Stomach smooth muscle (tissue), 2 donors: Measurements from ENCODE around the gene HRH2.

Experiments
- H3K27ac ChIP-seq: one replicate; pipeline ENCODE4 v1.7.0; 2013; ENCODE audit warnings: mild to moderate bottlenecking, low read length, inconsistent platforms
- H3K27me3 ChIP-seq, 2 donors: one replicate each; pipeline ENCODE4 v1.7.0; 2013; ENCODE audit warnings: low read length in 2 of 2; ENCODE audit not compliant: insufficient read depth in 2 of 2, control insufficient read depth in 1 of 2
- H3K36me3 ChIP-seq, 2 donors: one replicate each; pipeline ENCODE4 v1.7.0; 2013; ENCODE audit warnings: low read length in 2 of 2; ENCODE audit not compliant: control insufficient read depth in 2 of 2, insufficient read depth in 2 of 2
- H3K4me1 ChIP-seq: one replicate; pipeline ENCODE4 v1.7.0; 2013; ENCODE audit warnings: low read length; ENCODE audit not compliant: control insufficient read depth, insufficient read depth
- H3K4me3 ChIP-seq, 2 donors: one replicate each; pipeline ENCODE4 v1.7.0; 2013; ENCODE audit warnings: low read length in 2 of 2
- H3K9ac ChIP-seq, 2 donors: one replicate each; pipeline ENCODE4 v1.7.0; 2013; ENCODE audit warnings: low read length in 2 of 2, mild to moderate bottlenecking in 1 of 2
- H3K9me3 ChIP-seq, 2 donors: one replicate each; pipeline ENCODE4 v1.7.0; 2013; ENCODE audit warnings: low read length in 2 of 2; ENCODE audit not compliant: control insufficient read depth in 2 of 2
- donor health status: healthy.
- donor health status: Pancreatic carcinoma.

HRH2 gene

DNA sequence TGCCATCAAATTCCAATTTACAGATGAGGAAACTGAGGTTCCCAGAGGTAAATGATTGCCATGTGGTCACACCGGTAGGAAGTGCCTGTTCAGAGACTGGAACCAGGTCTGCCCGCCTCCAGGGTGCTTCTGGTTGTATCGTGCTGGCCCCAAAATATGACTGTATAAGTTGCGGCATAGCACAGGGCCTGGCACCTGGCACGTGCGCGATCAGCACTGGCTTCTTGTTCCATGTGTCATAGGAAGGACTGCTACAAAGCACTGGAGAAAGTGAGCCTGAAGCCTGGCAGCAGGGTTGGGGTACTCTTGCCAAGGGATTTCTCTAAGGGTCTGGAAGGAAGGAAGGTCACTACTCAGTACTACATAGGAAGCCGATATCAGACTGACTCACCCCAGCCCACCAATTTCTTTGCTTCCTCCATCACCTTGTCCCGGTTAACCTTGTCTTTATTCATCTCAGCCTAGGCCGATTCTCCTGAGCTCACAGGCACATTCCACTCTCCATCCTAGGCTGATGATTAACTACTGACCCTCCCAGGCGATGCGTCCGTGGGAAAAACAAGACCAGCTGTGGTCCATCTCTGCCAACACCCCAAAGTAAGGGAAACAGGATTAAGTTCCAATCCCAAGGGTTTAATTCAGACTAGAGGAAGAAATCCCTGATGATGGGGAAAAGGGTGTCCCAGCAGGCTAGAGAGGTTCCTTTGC is 1.8 kb downstream of the HRH2 start:
- Histone ChIP-seq H3K4me1 (peaks cover 11% of the 10 kb centered on the region), H3K36me3 (no peaks in the 10 kb centered on the region), H3K4me3 (no peak overlapping the region), H3K27ac (no peak overlapping the region), H3K9me3 (no peaks in the 10 kb centered on the region), H3K27me3 (peaks cover 16 to 29% of the 10 kb centered on the region in 2 donors), H3K9ac (no peak overlapping the region)

GRCh38 chr5:175663186-175664184 is 5.6 kb downstream of the HRH2 start:
- Histone ChIP-seq H3K4me3 (no peak overlapping the region), H3K27me3 (peaks cover 5 to 20% of the 10 kb centered on the region in 2 donors), H3K9ac (no peak overlapping the region), H3K9me3 (no peaks in the 10 kb centered on the region), H3K4me1 (peaks cover 4% of the 10 kb centered on the region), H3K36me3 (no peaks in the 10 kb centered on the region), H3K27ac (no peak overlapping the region)

GRCh38 chr5:175664723-175665122 is 6.9 kb downstream of the HRH2 start:
- Histone ChIP-seq H3K36me3 (no peaks in the 10 kb centered on the region), H3K4me1 (peaks cover 2% of the 10 kb centered on the region), H3K4me3 (no peak overlapping the region), H3K9ac (no peak overlapping the region), H3K9me3 (no peaks in the 10 kb centered on the region), H3K27me3 (peaks cover 0 to 11% of the 10 kb centered on the region in 2 donors), H3K27ac (no peak overlapping the region)

DNA sequence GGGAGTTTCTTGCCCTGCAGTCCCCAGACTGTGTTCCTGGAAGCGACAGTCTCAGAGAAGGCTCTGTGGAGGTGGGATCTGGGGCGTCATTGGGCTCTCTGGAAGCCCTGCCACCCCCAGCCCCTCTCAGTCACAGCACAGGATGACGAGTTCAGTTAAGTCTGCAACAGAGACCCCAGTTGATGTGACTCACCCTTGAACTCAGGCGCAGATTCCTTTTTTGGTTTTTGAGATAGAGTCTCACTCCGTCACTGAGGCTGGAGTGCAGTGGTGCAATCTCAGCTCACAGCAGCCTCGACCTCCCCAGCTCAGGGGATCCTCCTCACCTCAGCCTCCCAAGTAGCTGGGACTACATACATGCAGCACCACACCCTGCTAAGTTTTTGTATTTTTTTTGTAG is 8.3 kb downstream of the HRH2 start:
- Histone ChIP-seq H3K9ac (no peak overlapping the region), H3K4me1 (peaks cover 2% of the 10 kb centered on the region), H3K27ac (no peak overlapping the region), H3K36me3 (no peaks in the 10 kb centered on the region), H3K4me3 (no peak overlapping the region), H3K27me3 (peaks cover 0 to 6% of the 10 kb centered on the region in 2 donors), H3K9me3 (no peaks in the 10 kb centered on the region)

GRCh38 chr5:175668006-175668405 is 10.1 kb downstream of the HRH2 start:
- Histone ChIP-seq H3K27ac (no peak overlapping the region), H3K27me3 (peaks cover 0 to 4% of the 10 kb centered on the region in 2 donors), H3K36me3 (no peaks in the 10 kb centered on the region), H3K9ac (no peak overlapping the region), H3K4me1 (peaks cover 2% of the 10 kb centered on the region), H3K9me3 (no peaks in the 10 kb centered on the region), H3K4me3 (no peak overlapping the region)

- no peak overlapping the region for H3K27ac ChIP-seq
- H3K9ac ChIP-seq, result no peak overlapping the region
- H3K27me3 ChIP-seq, result peaks cover 0 to 2% of the 10 kb centered on the region in 2 donors
Measured at GRCh38 chr5:175670372-175670771, 12.5 kb downstream of the HRH2 start.

GRCh38 chr5:175671013-175671412 is 13.1 kb downstream of the HRH2 start:
- Histone ChIP-seq H3K36me3 (no peaks in the 10 kb centered on the region), H3K9me3 (no peaks in the 10 kb centered on the region), H3K4me3 (no peak overlapping the region), H3K27ac (no peak overlapping the region), H3K27me3 (peaks cover 0 to 2% of the 10 kb centered on the region in 2 donors), H3K4me1 (no peaks in the 10 kb centered on the region), H3K9ac (no peak overlapping the region)

More at GRCh38 chr5:175670372-175670771, 12.5 kb downstream of the HRH2 start:
- H3K36me3 ChIP-seq, result no peaks in the 10 kb centered on the region
- H3K4me1 ChIP-seq, result no peaks in the 10 kb centered on the region
- H3K9me3 ChIP-seq, result no peaks in the 10 kb centered on the region
- H3K4me3 ChIP-seq, result no peak overlapping the region

DNA sequence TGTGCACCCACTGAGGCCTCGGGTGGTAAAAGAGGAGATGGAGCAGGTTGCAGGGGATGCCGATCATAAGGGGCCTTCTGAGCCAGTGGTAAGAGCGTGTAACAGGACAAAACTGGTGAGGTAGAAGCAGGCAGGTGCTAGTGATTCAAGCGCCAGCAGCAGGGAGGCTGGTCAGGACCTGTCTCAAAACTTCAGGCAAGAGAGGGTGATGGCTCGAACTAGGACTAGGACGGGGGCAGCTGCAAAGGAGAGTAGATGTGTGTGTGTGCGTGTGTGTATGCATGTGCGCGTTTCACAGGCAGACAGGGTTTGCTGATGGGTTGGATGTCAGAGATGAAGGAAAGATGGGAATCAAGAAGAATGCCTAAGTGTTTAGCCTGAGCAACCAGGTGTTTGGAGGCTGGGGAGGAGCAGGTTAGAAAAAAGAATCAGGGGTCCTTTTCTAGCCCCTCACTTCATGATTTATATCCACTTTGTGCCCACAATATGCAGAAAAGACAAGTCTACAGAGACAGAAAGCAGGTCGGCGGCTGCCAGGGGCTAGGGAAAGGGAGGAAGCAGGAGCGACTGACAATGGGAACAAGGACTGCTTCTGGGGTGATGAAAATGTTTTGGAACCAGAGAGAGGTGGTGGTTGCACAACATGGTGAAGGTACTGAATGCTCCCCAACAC is 15.2 kb downstream of the HRH2 start:
- Histone ChIP-seq H3K4me1 (no peaks in the 10 kb centered on the region), H3K4me3 (no peak overlapping the region), H3K9ac (no peak overlapping the region), H3K27me3 (peaks cover 0 to 2% of the 10 kb centered on the region in 2 donors), H3K36me3 (no peaks in the 10 kb centered on the region), H3K27ac (no peak overlapping the region), H3K9me3 (no peaks in the 10 kb centered on the region)

DNA sequence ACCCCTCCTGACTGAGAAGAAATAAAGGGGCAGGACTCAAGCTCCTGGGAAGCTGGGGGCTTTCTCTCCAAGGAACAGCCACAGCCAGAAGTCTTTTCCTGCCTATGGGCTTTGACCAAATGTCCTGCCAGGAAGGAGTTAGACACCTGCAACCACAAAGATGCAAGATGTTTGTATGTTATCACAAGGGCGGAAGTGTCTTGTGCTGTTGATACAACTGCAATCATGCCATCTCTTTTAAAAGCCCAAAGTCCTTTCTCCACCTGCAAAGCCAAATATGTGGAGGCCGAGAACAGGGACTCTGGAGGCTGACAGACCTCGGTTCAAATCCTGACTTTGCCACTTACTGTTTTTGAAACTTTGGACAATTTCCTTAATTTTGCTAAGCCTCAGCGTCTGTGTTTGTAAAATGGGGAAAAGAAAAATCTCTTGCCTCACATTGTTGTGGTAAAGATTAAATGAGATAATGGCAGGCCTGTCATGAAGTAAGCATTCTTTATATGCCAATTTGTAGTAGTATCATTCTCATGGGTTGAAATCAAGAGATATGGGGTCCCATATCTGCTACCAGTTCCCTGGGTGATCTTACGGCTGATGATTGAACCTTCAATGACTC is 17.0 kb downstream of the HRH2 start:
- Histone ChIP-seq H3K27me3 (peaks cover 0 to 7% of the 10 kb centered on the region in 2 donors), H3K9me3 (no peaks in the 10 kb centered on the region), H3K4me3 (no peak overlapping the region), H3K36me3 (no peaks in the 10 kb centered on the region), H3K4me1 (no peaks in the 10 kb centered on the region), H3K27ac (no peak overlapping the region), H3K9ac (no peak overlapping the region)

GRCh38 chr5:175675873-175676272 is 18.0 kb downstream of the HRH2 start:
- H3K36me3 ChIP-seq, result no peaks in the 10 kb centered on the region
- H3K4me3 ChIP-seq, result no peak overlapping the region
- no peaks in the 10 kb centered on the region for H3K9me3 ChIP-seq
- no peak overlapping the region for H3K27ac ChIP-seq
- no peak overlapping the region for H3K9ac ChIP-seq
- no peaks in the 10 kb centered on the region for H3K4me1 ChIP-seq
- H3K27me3 ChIP-seq, result peaks cover 0 to 7% of the 10 kb centered on the region in 2 donors
